ENCODE measurements around the gene ECI2. TPM values are rescaled to one million over a fixed set of nuclear protein-coding genes. Genes with fewer than 3 reads are reported as not detected.

The ECI2 gene
- total RNA-seq, 1 experiment from 2014 or later, result 73.5 TPM

Other genes starting within 250 kb of the ECI2 start
- not detected in 2 replicates for gene FAM217A, start 56.4 kb downstream of the ECI2 start, total RNA-seq (2014; rRNA removed; shearing (Covaris generic))

Measured in SJCRH30 (cell line).